Brain microvascular endothelial cell (primary cell): ENCODE data around the gene ARHGAP15.

Source experiments
- DNase-seq: peaks from one replicate; pipeline ENCODE4 v3.0.0-alpha.2; 2020
- H3K27ac ChIP-seq: fragments of 250-450 bp; sonication (Bioruptor Pico); 2 replicates; pipeline ENCODE4 v1.5.1; 2020; ENCODE audit warnings: mild to moderate bottlenecking, moderate library complexity
- H3K27me3 ChIP-seq: fragments of 250-450 bp; sonication (Bioruptor Pico); replicated peaks from 2 replicates; pipeline ENCODE4 v1.5.1; 2020; ENCODE audit warnings: mild to moderate bottlenecking
- H3K36me3 ChIP-seq: fragments of 250-450 bp; sonication (Bioruptor Pico); replicated peaks from 2 replicates; pipeline ENCODE4 v1.5.1; 2020; ENCODE audit warnings: mild to moderate bottlenecking
- H3K4me3 ChIP-seq: 2 replicates; pipeline ENCODE4 v1.5.1; 2011; ENCODE audit warnings: low read depth, mild to moderate bottlenecking, control low read depth, low read length, moderate library complexity
- in situ Hi-C: cut with HindIII; loops from 2 replicates; pipeline ENCODE4 v1.10.0; 2017; ENCODE audit warnings: low sequenced_read_pairs, low pct_ligation_motif_present
- TF ChIP-seq, protein P1 (sequence below): IDR thresholded peaks from 2 replicates; pipeline ENCODE4 v1.5.1; 2011; ENCODE audit warnings: low read depth, mild to moderate bottlenecking, moderate library complexity, low read length, control low read depth, inconsistent platforms; ENCODE audit errors: missing control alignments

Gene ARHGAP15

DNA sequence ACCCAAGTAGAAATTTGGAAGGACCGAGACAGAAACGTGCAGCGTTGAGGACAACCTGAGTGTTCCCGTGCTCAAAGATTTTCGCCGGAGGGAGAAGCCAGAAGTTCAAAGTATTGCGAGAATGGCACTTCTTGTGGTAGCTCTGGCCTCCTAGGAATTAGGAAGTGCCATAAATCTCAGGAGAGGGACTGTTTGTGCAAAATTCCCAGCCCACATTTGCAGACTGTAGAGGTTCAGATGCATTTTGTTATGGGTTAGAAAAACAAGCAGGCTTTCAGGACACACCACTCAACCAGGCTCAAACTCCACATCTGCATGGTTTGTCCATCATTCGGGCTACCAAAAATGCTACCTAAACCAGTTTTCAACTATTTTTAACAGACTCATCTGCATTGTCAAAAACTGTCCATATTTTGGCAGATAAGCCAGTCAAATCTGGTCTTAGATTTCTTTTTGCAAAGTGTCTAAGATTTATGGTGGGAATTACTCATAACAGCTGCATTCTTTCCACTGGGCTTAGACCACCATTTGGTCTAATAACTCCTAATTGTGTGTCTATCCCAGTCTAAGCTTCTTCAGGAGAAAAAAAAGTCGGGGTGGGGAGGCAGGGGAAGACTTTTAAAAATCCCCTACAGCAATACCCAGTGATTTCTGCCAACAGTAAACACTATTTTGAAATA is 422.9 kb downstream of the ARHGAP15 start:
- no peaks in the 10 kb centered on the region for H3K27me3 ChIP-seq
- H3K4me3 ChIP-seq, result no peak overlapping the region
- DNase-seq, result no peak
- in situ Hi-C loops, result no loop called here
- no peak overlapping the region for H3K27ac ChIP-seq
- H3K36me3 ChIP-seq, result no peaks in the 10 kb centered on the region
- TF ChIP-seq, protein P1, sequence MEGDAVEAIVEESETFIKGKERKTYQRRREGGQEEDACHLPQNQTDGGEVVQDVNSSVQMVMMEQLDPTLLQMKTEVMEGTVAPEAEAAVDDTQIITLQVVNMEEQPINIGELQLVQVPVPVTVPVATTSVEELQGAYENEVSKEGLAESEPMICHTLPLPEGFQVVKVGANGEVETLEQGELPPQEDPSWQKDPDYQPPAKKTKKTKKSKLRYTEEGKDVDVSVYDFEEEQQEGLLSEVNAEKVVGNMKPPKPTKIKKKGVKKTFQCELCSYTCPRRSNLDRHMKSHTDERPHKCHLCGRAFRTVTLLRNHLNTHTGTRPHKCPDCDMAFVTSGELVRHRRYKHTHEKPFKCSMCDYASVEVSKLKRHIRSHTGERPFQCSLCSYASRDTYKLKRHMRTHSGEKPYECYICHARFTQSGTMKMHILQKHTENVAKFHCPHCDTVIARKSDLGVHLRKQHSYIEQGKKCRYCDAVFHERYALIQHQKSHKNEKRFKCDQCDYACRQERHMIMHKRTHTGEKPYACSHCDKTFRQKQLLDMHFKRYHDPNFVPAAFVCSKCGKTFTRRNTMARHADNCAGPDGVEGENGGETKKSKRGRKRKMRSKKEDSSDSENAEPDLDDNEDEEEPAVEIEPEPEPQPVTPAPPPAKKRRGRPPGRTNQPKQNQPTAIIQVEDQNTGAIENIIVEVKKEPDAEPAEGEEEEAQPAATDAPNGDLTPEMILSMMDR, result no peak

DNA sequence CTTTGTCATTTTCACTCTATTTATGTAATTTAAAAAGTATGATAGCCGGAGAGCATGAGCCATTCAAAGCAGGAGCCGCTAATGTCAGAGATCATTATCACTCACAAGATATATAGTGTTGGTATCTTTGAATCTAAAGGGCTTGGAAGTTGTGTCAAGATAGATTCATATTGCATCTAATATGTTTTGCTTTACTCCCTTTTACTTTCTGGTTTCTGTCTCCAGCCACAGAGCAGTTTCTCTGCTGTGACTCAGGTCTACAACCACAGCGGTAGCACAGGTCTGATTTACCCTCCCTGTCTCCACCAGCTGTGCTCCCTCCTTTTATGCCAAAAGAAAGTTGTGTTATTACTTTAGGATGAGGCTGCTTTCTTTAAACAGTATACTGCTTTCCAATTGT is 424.0 kb downstream of the ARHGAP15 start:
- Histone ChIP-seq H3K27me3 (no peaks in the 10 kb centered on the region), H3K27ac (no peak overlapping the region), H3K36me3 (no peaks in the 10 kb centered on the region), H3K4me3 (no peak overlapping the region)
- TF ChIP-seq, protein P1, result no peak
- DNase-seq, result no peak
- in situ Hi-C loops, result no loop called here

DNA sequence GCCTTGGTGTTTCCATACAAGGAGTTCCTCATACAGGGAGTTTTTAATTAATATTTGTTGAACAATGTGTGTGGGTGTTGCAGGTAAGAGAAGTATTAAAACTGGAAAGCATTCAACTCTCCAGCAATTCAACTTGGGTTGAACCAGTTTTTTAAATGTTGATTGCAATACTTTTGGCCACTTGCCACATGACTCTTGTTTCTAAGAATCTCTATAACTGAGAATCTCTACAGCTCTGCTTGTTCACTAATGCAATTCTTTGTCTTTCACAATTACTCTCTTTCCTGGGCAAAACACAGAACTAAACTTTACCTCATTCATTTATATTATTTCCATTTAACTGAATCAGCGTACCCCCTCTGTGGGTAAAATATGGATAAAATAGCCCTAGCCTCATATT is 429.4 kb downstream of the ARHGAP15 start:
- Histone ChIP-seq H3K36me3 (no peaks in the 10 kb centered on the region), H3K27ac (no peak overlapping the region)

DNA sequence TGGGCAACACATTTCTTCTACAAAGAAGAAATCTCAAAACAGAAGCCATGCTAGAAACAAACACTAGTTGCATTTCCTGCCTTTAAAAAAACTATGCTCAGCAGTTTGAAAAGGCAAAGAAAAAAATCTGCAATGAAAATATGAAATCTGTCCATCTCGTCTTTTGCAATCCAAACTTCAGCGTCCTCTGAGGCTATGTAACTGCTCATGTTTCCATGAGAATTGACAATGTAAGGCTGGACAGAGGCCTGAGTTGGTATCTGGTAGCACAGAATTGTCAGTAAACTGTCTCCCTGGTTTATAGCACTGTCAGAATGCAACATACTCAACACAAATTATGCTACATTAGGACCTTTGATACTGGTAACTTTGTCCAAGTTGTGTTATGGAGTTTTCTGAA is 429.9 kb downstream of the ARHGAP15 start:
- in situ Hi-C loops, result no loop called here
- no peak overlapping the region for H3K27ac ChIP-seq
- no peak overlapping the region for H3K4me3 ChIP-seq
- no peak for DNase-seq
- H3K36me3 ChIP-seq, result no peaks in the 10 kb centered on the region
- H3K27me3 ChIP-seq, result no peaks in the 10 kb centered on the region
- TF ChIP-seq, protein P1, result no peak

More for the DNA sequence above, 429.4 kb downstream of the ARHGAP15 start:
- TF ChIP-seq, protein P1, result no peak
- in situ Hi-C loops, result no loop called here
- Histone ChIP-seq H3K27me3 (no peaks in the 10 kb centered on the region), H3K4me3 (no peak overlapping the region)
- DNase-seq, result peak; percentile 55

DNA sequence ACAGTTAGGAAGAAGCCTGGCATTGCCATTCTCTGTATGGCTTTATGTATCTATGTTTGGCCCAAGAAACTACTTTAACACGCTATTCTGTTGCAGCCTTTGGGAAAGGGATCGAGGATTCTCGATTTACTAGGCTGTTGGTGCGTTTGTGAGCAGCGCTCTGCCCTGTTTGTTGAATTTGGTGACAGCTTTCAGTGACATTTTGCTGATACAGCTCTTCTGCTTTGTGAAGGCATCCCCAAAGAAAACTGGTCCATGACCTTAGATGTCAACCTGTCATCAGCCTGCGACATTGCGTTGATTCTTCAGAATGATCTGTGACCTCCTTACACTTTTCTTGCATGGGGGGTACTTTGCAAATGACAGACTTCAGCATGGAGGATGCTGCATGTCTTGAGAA is 431.5 kb downstream of the ARHGAP15 start:
- in situ Hi-C loops, result no loop called here

More for the DNA sequence above, 431.5 kb downstream of the ARHGAP15 start:
- Histone ChIP-seq H3K27ac (no peak overlapping the region), H3K4me3 (no peak overlapping the region), H3K36me3 (no peaks in the 10 kb centered on the region), H3K27me3 (no peaks in the 10 kb centered on the region)
- no peak for DNase-seq
- TF ChIP-seq, protein P1, result no peak
